Mucosa of descending colon (tissue), 3 donors: Measurements from ENCODE around the gene PPP1R3C. TPM values are rescaled to one million over a fixed set of nuclear protein-coding genes. Genes with fewer than 3 reads are reported as not detected.

Experiments
- ATAC-seq: fragments of 200-7000 bp; cut with Tn5 transposase; one replicate; pipeline ENCODE4 v1.9.1; 2020; ENCODE audit warnings: mild to moderate bottlenecking, moderate library complexity
- DNase-seq, 3 donors: peaks; one replicate each; pipeline ENCODE4 v3.0.0-alpha.2; 2020
- H3K36me3 ChIP-seq: fragments of 200-600 bp; one replicate; pipeline ENCODE4 v1.8.0; 2021; ENCODE audit warnings: low read depth, mild to moderate bottlenecking
- H3K4me1 ChIP-seq: fragments of 200-600 bp; one replicate; pipeline ENCODE4 v1.8.0; 2021; ENCODE audit warnings: low read depth, mild to moderate bottlenecking
- H3K4me3 ChIP-seq: fragments of 200-600 bp; one replicate; pipeline ENCODE4 v1.8.0; 2021; ENCODE audit warnings: mild to moderate bottlenecking
- H3K9me3 ChIP-seq: fragments of 200-600 bp; one replicate; pipeline ENCODE4 v1.8.0; 2021; ENCODE audit warnings: mild to moderate bottlenecking
- CTCF ChIP-seq: fragments of 200-600 bp; IDR thresholded peaks from one replicate; pipeline ENCODE4 v1.8.0; 2022; ENCODE audit warnings: antibody characterized with exemption, mild to moderate bottlenecking
- intact Hi-C, 2 donors: fragments of 100-400 bp; cut with DNase I in 1 of 2; cut with micrococcal nuclease in 1 of 2; formaldehyde crosslinking; loops; one replicate each; pipeline versions ENCODE4 v1.11.0 to v1.11.1; 2022; cut with DNase I, micrococcal nuclease
- total RNA-seq, 3 donors: library from RNA; stranded (reverse); fragmentation: NEBNext Ultra II Directional in 2 of 3; extraction: Animal tissue kit (Norgen Biotek cat#: 25700) in 2 of 3; gene quantifications; one replicate each; pipeline versions ENCODE4 v1.2.1 to v1.2.4, GENCODE V29; 2021 to 2023
- donor health status: DM: no; HTN: no; CAD: no; lungs with moderate emphysema.
- donor health status: DM: no; HTN: no; CAD: no.
- donor health status: DM: no; HTN: yes; CAD: no.

The PPP1R3C gene
- total RNA-seq, 3 donors from 2014 or later: 1.5 to 23.3 (median 4.7) TPM

GRCh38 chr10:91592266-91592975 lies 40.5 kb downstream of the PPP1R3C start:
- DNase-seq: no peak
- Histone ChIP-seq H3K9me3 (no peaks in the 10 kb centered on the region), H3K4me3 (no peak overlapping the region), H3K36me3 (no peaks in the 10 kb centered on the region), H3K4me1 (peaks cover 27% of the 10 kb centered on the region)
- no peak for TF ChIP-seq CTCF
- intact Hi-C loops: no loop called here
- ATAC-seq: peak; percentile 18

GRCh38 chr10:91591797-91592174 lies 41.1 kb downstream of the PPP1R3C start:
- Histone ChIP-seq H3K4me3 (no peak overlapping the region), H3K36me3 (no peaks in the 10 kb centered on the region), H3K4me1 (peaks cover 22% of the 10 kb centered on the region), H3K9me3 (no peaks in the 10 kb centered on the region)
- no peak for DNase-seq
- TF ChIP-seq CTCF: no peak
- no peak for ATAC-seq
- intact Hi-C loops: no loop called here

- Histone ChIP-seq H3K9me3 (no peaks in the 10 kb centered on the region), H3K4me1 (peaks cover 16% of the 10 kb centered on the region)
- intact Hi-C loops: no loop called here
Observed at GRCh38 chr10:91590904-91591796, 41.7 kb downstream of the PPP1R3C start.

GRCh38 chr10:91590142-91590903 lies 42.5 kb downstream of the PPP1R3C start:
- ATAC-seq: peak; percentile 26
- intact Hi-C loops: no loop called here
- no peak for TF ChIP-seq CTCF
- Histone ChIP-seq H3K4me3 (no peak overlapping the region), H3K4me1 (peaks cover 16% of the 10 kb centered on the region), H3K36me3 (no peaks in the 10 kb centered on the region), H3K9me3 (no peaks in the 10 kb centered on the region)
- DNase-seq: peak; percentile 39 to 51 (median 50)

More at GRCh38 chr10:91590904-91591796, 41.7 kb downstream of the PPP1R3C start:
- Histone ChIP-seq H3K4me3 (no peak overlapping the region), H3K36me3 (no peaks in the 10 kb centered on the region)
- peak; percentile 46 to 62 (median 51) for DNase-seq
- peak; percentile 86 for ATAC-seq
- TF ChIP-seq CTCF: no peak

GRCh38 chr10:91589658-91590035 lies 43.2 kb downstream of the PPP1R3C start:
- intact Hi-C loops: no loop called here
- DNase-seq: no peak
- Histone ChIP-seq H3K4me3 (no peak overlapping the region), H3K9me3 (no peaks in the 10 kb centered on the region), H3K36me3 (no peaks in the 10 kb centered on the region), H3K4me1 (peaks cover 16% of the 10 kb centered on the region)
- ATAC-seq: no peak
- TF ChIP-seq CTCF: no peak
